ENCODE results near the gene RPS19.
A peak's percentile ranks its signal among the peaks of the same experiment; 100 is the strongest.

The RPS19 gene

GRCh38 chr19:41845001-41845050, 15.2 kb upstream of the RPS19 start, which contains the start of gene DMRTC2:
Gene DMRTC2 (plus strand): TSS chr19:41845042. CDS start chr19:41847429, 2,387 bp downstream.
- Histone ChIP-seq H3K4me1 (ENCODE audit: control insufficient read depth, insufficient read depth, low read depth, low read length) (no peaks in the 10 kb centered on the region), H3K27ac (ENCODE audit: low read length, poor library complexity, severe bottlenecking) (no peak within 1 kb of the TSS), H2AK5ac (ENCODE audit: low read length, severe bottlenecking) (no peak within 1 kb of the TSS), H3K9ac (ENCODE audit: low read length) (no peak within 1 kb of the TSS), H3K4ac (ENCODE audit: low read depth in 1 of 2, low read length in 2 of 2) (no peak within 1 kb of the TSS), H3K4me2 (ENCODE audit: low read length, poor library complexity, severe bottlenecking) (no peak within 1 kb of the TSS), H3K9me3 (ENCODE audit: control insufficient read depth, low read length) (no peaks in the 10 kb centered on the region), H3K14ac (ENCODE audit: low read length in 2 of 2) (peak within 1 kb of the TSS in 1 of 2 experiments; percentile 12), H2BK120ac (ENCODE audit: low read depth, low read length) (no peak within 1 kb of the TSS), H2AFZ (ENCODE audit: low read depth, low read length) (no peak within 1 kb of the TSS), H3K18ac (ENCODE audit: low read depth in 1 of 2, low read length in 2 of 2) (no peak within 1 kb of the TSS), H2BK12ac (ENCODE audit: low read length in 2 of 2) (no peak within 1 kb of the TSS), H3K27me3 (ENCODE audit: control insufficient read depth in 1 of 2, insufficient read depth in 1 of 2, low read length in 2 of 2) (peaks cover 13 to 44% of the 10 kb centered on the region in 2 experiments), H2BK15ac (ENCODE audit: low read depth, poor library complexity, severe bottlenecking) (no peak within 1 kb of the TSS), H3K23ac (ENCODE audit: low read length in 2 of 2) (no peak within 1 kb of the TSS), H3K36me3 (ENCODE audit: control insufficient read depth in 1 of 2, insufficient read depth in 2 of 2, low read depth in 1 of 2, low read length in 2 of 2) (no peaks in the 10 kb centered on the region), H3K79me1 (replicated peaks; ENCODE audit: low read length, poor library complexity, severe bottlenecking) (no peaks in the 10 kb centered on the region), H4K8ac (ENCODE audit: low read length) (no peak within 1 kb of the TSS), H2BK5ac (ENCODE audit: low read depth, low read length, poor library complexity, severe bottlenecking) (no peak within 1 kb of the TSS), H4K91ac (ENCODE audit: low read length) (no peak within 1 kb of the TSS), H3K4me3 (ENCODE audit: insufficient read depth in 1 of 2, low read depth in 1 of 2, low read length in 2 of 2) (no peak within 1 kb of the TSS)
- WGBS: 89% methylated on average over 3 of the region's 3 CpGs
- no peak for DNase-seq

- Histone ChIP-seq H3K79me1 (replicated peaks; ENCODE audit: low read length, poor library complexity, severe bottlenecking) (no peaks in the 10 kb centered on the region), H2AK5ac (ENCODE audit: low read length, severe bottlenecking) (no peak overlapping the region), H2AFZ (ENCODE audit: low read depth, low read length) (no peak overlapping the region), H3K36me3 (ENCODE audit: control insufficient read depth in 1 of 2, insufficient read depth in 2 of 2, low read depth in 1 of 2, low read length in 2 of 2) (no peaks in the 10 kb centered on the region), H3K18ac (ENCODE audit: low read depth in 1 of 2, low read length in 2 of 2) (no peak overlapping the region), H3K4ac (ENCODE audit: low read depth in 1 of 2, low read length in 2 of 2) (no peak overlapping the region), H2BK120ac (ENCODE audit: low read depth, low read length) (no peak overlapping the region), H3K23ac (ENCODE audit: low read length in 2 of 2) (no peak overlapping the region), H3K4me3 (ENCODE audit: insufficient read depth in 1 of 2, low read depth in 1 of 2, low read length in 2 of 2) (no peak overlapping the region), H3K9ac (ENCODE audit: low read length) (no peak overlapping the region), H3K27ac (ENCODE audit: low read length, poor library complexity, severe bottlenecking) (no peak overlapping the region), H3K27me3 (ENCODE audit: control insufficient read depth in 1 of 2, insufficient read depth in 1 of 2, low read length in 2 of 2) (peaks cover 13 to 46% of the 10 kb centered on the region in 2 experiments), H3K14ac (ENCODE audit: low read length in 2 of 2) (peak overlapping the region in 1 of 2 experiments; percentile 12), H3K9me3 (ENCODE audit: control insufficient read depth, low read length) (no peaks in the 10 kb centered on the region), H3K4me1 (ENCODE audit: control insufficient read depth, insufficient read depth, low read depth, low read length) (no peaks in the 10 kb centered on the region), H4K8ac (ENCODE audit: low read length) (no peak overlapping the region), H2BK12ac (ENCODE audit: low read length in 2 of 2) (no peak overlapping the region), H2BK15ac (ENCODE audit: low read depth, poor library complexity, severe bottlenecking) (no peak overlapping the region), H3K4me2 (ENCODE audit: low read length, poor library complexity, severe bottlenecking) (no peak overlapping the region), H4K91ac (ENCODE audit: low read length) (no peak overlapping the region), H2BK5ac (ENCODE audit: low read depth, low read length, poor library complexity, severe bottlenecking) (no peak overlapping the region)
- 92% methylated on average over 21 of the region's 23 CpGs for WGBS
- DNase-seq: no peak
Measured at GRCh38 chr19:41845051-41845590, 14.9 kb upstream of the RPS19 start.

GRCh38 chr19:41847351-41848105, 12.5 kb upstream of the RPS19 start:
- Histone ChIP-seq H3K27me3 (ENCODE audit: control insufficient read depth in 1 of 2, insufficient read depth in 1 of 2, low read length in 2 of 2) (peaks cover 37 to 56% of the 10 kb centered on the region in 2 experiments), H2BK12ac (ENCODE audit: low read length in 2 of 2) (no peak overlapping the region), H3K27ac (ENCODE audit: low read length, poor library complexity, severe bottlenecking) (no peak overlapping the region), H3K9me3 (ENCODE audit: control insufficient read depth, low read length) (no peaks in the 10 kb centered on the region), H3K23ac (ENCODE audit: low read length in 2 of 2) (no peak overlapping the region), H3K4me2 (ENCODE audit: low read length, poor library complexity, severe bottlenecking) (no peak overlapping the region), H2BK5ac (ENCODE audit: low read depth, low read length, poor library complexity, severe bottlenecking) (no peak overlapping the region), H4K91ac (ENCODE audit: low read length) (no peak overlapping the region), H4K8ac (ENCODE audit: low read length) (no peak overlapping the region), H3K9ac (ENCODE audit: low read length) (no peak overlapping the region), H2AFZ (ENCODE audit: low read depth, low read length) (no peak overlapping the region), H3K4me3 (ENCODE audit: insufficient read depth in 1 of 2, low read depth in 1 of 2, low read length in 2 of 2) (peak overlapping the region in 1 of 2 experiments; percentile 9), H2AK5ac (ENCODE audit: low read length, severe bottlenecking) (no peak overlapping the region), H3K36me3 (ENCODE audit: control insufficient read depth in 1 of 2, insufficient read depth in 2 of 2, low read depth in 1 of 2, low read length in 2 of 2) (no peaks in the 10 kb centered on the region), H3K79me1 (replicated peaks; ENCODE audit: low read length, poor library complexity, severe bottlenecking) (no peaks in the 10 kb centered on the region), H3K14ac (ENCODE audit: low read length in 2 of 2) (no peak overlapping the region), H3K4ac (ENCODE audit: low read depth in 1 of 2, low read length in 2 of 2) (no peak overlapping the region), H3K4me1 (ENCODE audit: control insufficient read depth, insufficient read depth, low read depth, low read length) (no peaks in the 10 kb centered on the region), H2BK120ac (ENCODE audit: low read depth, low read length) (no peak overlapping the region), H2BK15ac (ENCODE audit: low read depth, poor library complexity, severe bottlenecking) (no peak overlapping the region), H3K18ac (ENCODE audit: low read depth in 1 of 2, low read length in 2 of 2) (no peak overlapping the region)
- no peak for DNase-seq
- 89% methylated on average over 16 of the region's 19 CpGs for WGBS

DNA sequence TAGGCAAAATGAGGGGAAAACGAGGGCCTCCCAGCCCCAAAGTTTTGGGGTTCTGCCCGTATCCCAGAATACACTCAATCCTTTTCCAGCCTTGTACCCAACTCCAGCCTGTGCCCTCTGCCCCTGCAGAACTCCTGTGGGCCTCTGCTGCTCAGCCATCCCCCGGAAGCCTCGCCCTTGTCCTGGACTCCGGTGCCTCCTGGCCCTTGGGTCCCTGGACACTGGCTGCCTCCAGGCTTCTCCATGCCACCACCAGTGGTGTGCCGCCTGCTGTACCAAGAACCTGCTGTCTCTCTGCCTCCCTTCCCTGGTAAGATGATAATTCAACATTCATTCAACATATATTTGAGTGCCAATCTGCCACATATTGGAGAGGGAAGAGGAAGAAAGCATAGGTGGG, 11.4 kb upstream of the RPS19 start:
- no peak overlapping the region for H2AK5ac ChIP-seq (ENCODE audit: low read length, severe bottlenecking)
- H2AFZ ChIP-seq (ENCODE audit: low read depth, low read length): no peak overlapping the region
- WGBS: 65% methylated on average over 6 of the region's 6 CpGs
- H3K18ac ChIP-seq (ENCODE audit: low read depth in 1 of 2, low read length in 2 of 2): no peak overlapping the region
- DNase-seq: no peak
- no peak overlapping the region for H3K27ac ChIP-seq (ENCODE audit: low read length, poor library complexity, severe bottlenecking)
- no peak overlapping the region for H2BK12ac ChIP-seq (ENCODE audit: low read length in 2 of 2)
- no peaks in the 10 kb centered on the region for H3K4me1 ChIP-seq (ENCODE audit: control insufficient read depth, insufficient read depth, low read depth, low read length)
- no peak overlapping the region for H2BK120ac ChIP-seq (ENCODE audit: low read depth, low read length)
- H3K36me3 ChIP-seq (ENCODE audit: control insufficient read depth in 1 of 2, insufficient read depth in 2 of 2, low read depth in 1 of 2, low read length in 2 of 2): no peaks in the 10 kb centered on the region
- no peak overlapping the region for H3K4me2 ChIP-seq (ENCODE audit: low read length, poor library complexity, severe bottlenecking)
- H3K9me3 ChIP-seq (ENCODE audit: control insufficient read depth, low read length): no peaks in the 10 kb centered on the region
- H3K4ac ChIP-seq (ENCODE audit: low read depth in 1 of 2, low read length in 2 of 2): no peak overlapping the region
- no peak overlapping the region for H2BK5ac ChIP-seq (ENCODE audit: low read depth, low read length, poor library complexity, severe bottlenecking)
- H3K23ac ChIP-seq (ENCODE audit: low read length in 2 of 2): no peak overlapping the region
- no peak overlapping the region for H3K4me3 ChIP-seq (ENCODE audit: insufficient read depth in 1 of 2, low read depth in 1 of 2, low read length in 2 of 2)
- no peak overlapping the region for H3K9ac ChIP-seq (ENCODE audit: low read length)
- no peak overlapping the region for H4K8ac ChIP-seq (ENCODE audit: low read length)
- H3K27me3 ChIP-seq (ENCODE audit: control insufficient read depth in 1 of 2, insufficient read depth in 1 of 2, low read length in 2 of 2): peaks cover 46 to 63% of the 10 kb centered on the region in 2 experiments
- H3K79me1 ChIP-seq (replicated peaks; ENCODE audit: low read length, poor library complexity, severe bottlenecking): no peaks in the 10 kb centered on the region
- H3K14ac ChIP-seq (ENCODE audit: low read length in 2 of 2): no peak overlapping the region
- no peak overlapping the region for H4K91ac ChIP-seq (ENCODE audit: low read length)
- no peak overlapping the region for H2BK15ac ChIP-seq (ENCODE audit: low read depth, poor library complexity, severe bottlenecking)

Measured in mesenchymal stem cell (in vitro differentiated cells and primary cell).